Esophagus (tissue), 2 donors: ENCODE data around the gene PCDHGA7. TPM values are rescaled to one million over a fixed set of nuclear protein-coding genes. Genes with fewer than 3 reads are reported as not detected.
"Not testable (repeated sequence)": the region's sequence is repeated elsewhere in the genome, so short reads cannot be mapped to it uniquely, and the experiment has no call there.

Experiments used
- H3K27ac ChIP-seq, 2 donors: one replicate each; pipeline ENCODE4 v1.5.1; 2013; ENCODE audit warnings: low read depth in 2 of 2, mild to moderate bottlenecking in 2 of 2, inconsistent platforms in 1 of 2, low read length in 1 of 2, moderate library complexity in 1 of 2
- H3K27me3 ChIP-seq, 2 donors: one replicate each; pipeline ENCODE4 v1.6.1; 2013; ENCODE audit warnings: low read length in 2 of 2, control low read depth in 1 of 2, mild to moderate bottlenecking in 1 of 2; ENCODE audit not compliant: insufficient read depth in 2 of 2, control insufficient read depth in 1 of 2
- H3K36me3 ChIP-seq, 2 donors: one replicate each; pipeline ENCODE4 v1.6.1; 2013; ENCODE audit warnings: low read length in 1 of 2; ENCODE audit not compliant: control insufficient read depth in 2 of 2, insufficient read depth in 2 of 2
- H3K4me1 ChIP-seq, 2 donors: one replicate each; pipeline ENCODE4 v1.6.1; 2013; ENCODE audit warnings: low read length in 1 of 2; ENCODE audit not compliant: control insufficient read depth in 2 of 2, insufficient read depth in 2 of 2
- H3K4me3 ChIP-seq, 2 donors: one replicate each; pipeline ENCODE4 v1.5.1; 2013; ENCODE audit warnings: low read length in 2 of 2, mild to moderate bottlenecking in 2 of 2, low read depth in 1 of 2, moderate library complexity in 1 of 2
- H3K9me3 ChIP-seq, 2 donors: one replicate each; pipeline ENCODE4 v1.6.1; 2013; ENCODE audit warnings: mild to moderate bottlenecking in 2 of 2, low read depth in 1 of 2, low read length in 1 of 2, moderate library complexity in 1 of 2; ENCODE audit not compliant: control insufficient read depth in 2 of 2, insufficient read depth in 1 of 2
- WGBS, 2 donors: extraction: QIAGEN DNeasy Blood & Tissue Kit; methylation state at CpG; one replicate each; pipeline ENCODE4 v1.1.7; 2013; 5-methylcytosine and 5-hydroxymethylcytosine counted together
- polyA plus RNA-seq, 2 donors: library from polyadenylated mRNA; stranded (reverse); fragments of 200-250 nt; gene quantifications; one replicate each; pipeline ENCODE4 v1.2.3, GENCODE V29; 2013
- donor health status: healthy with polysubstance abuse.
- donor health status: Bipolar disorder and iron deficiency.

The PCDHGA7 gene
- polyA plus RNA-seq, 2 donors, result 0.24 to 0.53 TPM

- H3K27ac ChIP-seq, result no peak within 1 kb of the TSS
- 21 to 22% methylated on average over 34 of the region's 34 CpGs for WGBS, 2 donors
- peaks cover 38 to 48% of the 10 kb centered on the region in 2 donors for H3K9me3 ChIP-seq
- H3K4me3 ChIP-seq, result peak within 1 kb of the TSS in 1 of 2 donors; percentile 19
- peaks cover 0 to 4% of the 10 kb centered on the region in 2 donors for H3K4me1 ChIP-seq
- peaks cover 0 to 5% of the 10 kb centered on the region in 2 donors for H3K27me3 ChIP-seq
- no peaks in the 10 kb centered on the region for H3K36me3 ChIP-seq
These were observed 18.4 kb upstream of the PCDHGA7 start, which contains the start of gene PCDHGA5 for GRCh38 chr5:141363952-141364660. PCDHGA5 (plus strand) TSS chr5:141364162; CDS start chr5:141364331, 169 bp downstream.

DNA sequence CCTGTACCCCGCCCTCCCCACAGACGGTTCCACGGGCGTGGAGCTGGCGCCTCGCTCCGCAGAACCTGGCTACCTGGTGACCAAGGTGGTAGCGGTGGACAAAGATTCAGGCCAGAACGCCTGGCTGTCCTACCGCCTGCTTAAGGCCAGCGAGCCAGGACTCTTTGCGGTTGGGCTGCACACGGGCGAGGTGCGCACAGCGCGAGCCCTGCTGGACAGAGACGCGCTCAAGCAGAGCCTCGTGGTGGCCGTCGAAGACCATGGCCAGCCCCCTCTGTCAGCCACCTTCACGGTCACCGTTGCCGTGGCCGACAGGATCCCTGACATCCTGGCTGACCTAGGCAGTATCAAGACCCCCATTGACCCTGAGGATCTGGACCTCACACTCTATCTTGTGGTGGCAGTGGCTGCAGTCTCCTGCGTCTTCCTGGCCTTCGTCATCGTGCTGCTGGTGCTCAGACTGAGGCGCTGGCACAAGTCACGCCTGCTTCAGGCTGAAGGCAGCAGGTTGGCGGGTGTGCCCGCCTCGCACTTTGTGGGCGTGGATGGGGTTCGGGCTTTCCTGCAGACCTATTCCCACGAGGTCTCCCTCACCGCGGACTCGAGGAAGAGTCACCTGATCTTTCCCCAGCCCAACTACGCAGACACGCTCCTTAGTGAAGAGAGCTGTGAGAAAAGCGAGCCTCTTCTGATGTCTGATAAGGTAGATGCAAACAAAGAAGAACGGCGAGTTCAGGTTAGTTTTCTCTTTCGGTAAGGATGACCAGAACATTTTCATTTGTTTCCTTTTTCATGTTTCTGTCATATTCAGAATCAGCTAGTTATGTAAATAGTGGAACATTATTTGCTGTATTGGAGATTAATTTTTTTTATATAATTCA, 16.3 kb upstream of the PCDHGA7 start:
- 35 to 43% methylated on average over 45 to 46 of the region's 46 CpGs for WGBS, 2 donors
- H3K4me3 ChIP-seq, result no peak overlapping the region
- H3K27ac ChIP-seq, result no peak overlapping the region

GRCh38 chr5:141369994-141370848, 12.3 kb upstream of the PCDHGA7 start, which contains the start of gene PCDHGB3:
PCDHGB3 (plus strand) TSS chr5:141370242; CDS start chr5:141370395, 153 bp downstream.
- H3K27ac ChIP-seq, result no peak within 1 kb of the TSS
- peaks cover 3% of the 10 kb centered on the region in 2 donors for H3K4me1 ChIP-seq
- H3K27me3 ChIP-seq, result peaks cover 0 to 8% of the 10 kb centered on the region in 2 donors
- H3K9me3 ChIP-seq, result peaks cover 42 to 56% of the 10 kb centered on the region in 2 donors
- H3K4me3 ChIP-seq, result peak within 1 kb of the TSS; percentile 11 to 16
- no peaks in the 10 kb centered on the region for H3K36me3 ChIP-seq
- WGBS, 2 donors, result 22% methylated on average over 32 of the region's 32 CpGs

More for the DNA sequence above, 16.3 kb upstream of the PCDHGA7 start:
- peaks cover 0 to 4% of the 10 kb centered on the region in 2 donors for H3K4me1 ChIP-seq
- H3K36me3 ChIP-seq, result no peaks in the 10 kb centered on the region
- peaks cover 0 to 7% of the 10 kb centered on the region in 2 donors for H3K27me3 ChIP-seq
- peaks cover 38 to 47% of the 10 kb centered on the region in 2 donors for H3K9me3 ChIP-seq

DNA sequence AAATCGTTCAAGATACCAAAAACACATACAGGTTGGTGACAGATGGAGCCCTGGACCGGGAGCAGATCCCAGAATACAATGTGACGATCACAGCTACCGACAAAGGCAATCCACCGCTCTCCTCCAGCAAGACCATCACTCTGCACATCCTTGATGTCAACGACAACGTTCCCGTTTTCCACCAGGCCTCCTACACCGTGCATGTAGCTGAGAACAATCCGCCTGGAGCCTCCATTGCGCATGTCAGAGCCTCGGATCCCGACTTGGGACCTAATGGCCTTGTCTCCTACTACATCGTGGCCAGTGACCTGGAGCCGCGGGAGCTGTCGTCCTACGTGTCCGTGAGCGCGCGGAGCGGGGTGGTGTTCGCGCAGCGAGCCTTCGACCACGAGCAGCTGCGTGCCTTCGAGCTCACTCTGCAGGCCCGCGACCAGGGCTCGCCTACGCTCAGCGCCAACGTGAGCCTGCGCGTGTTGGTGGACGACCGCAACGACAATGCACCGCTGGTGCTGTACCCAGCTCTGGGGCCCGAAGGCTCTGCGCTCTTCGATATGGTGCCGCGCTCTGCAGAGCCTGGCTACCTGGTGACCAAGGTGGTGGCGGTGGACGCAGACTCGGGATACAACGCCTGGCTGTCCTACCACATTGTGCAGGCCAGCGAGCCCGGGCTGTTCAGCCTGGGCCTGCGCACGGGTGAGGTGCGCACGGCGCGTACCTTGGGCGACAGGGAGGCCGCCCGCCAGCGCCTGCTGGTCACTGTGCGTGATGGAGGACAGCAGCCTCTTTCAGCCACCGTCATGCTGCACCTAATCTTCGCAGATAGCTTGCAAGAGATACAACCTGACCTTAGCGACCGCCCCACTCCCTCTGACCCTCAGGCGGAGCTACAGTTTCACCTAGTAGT, 10.7 kb upstream of the PCDHGA7 start:
- H3K27me3 ChIP-seq, result peaks cover 0 to 8% of the 10 kb centered on the region in 2 donors
- no peak overlapping the region for H3K27ac ChIP-seq
- H3K4me1 ChIP-seq, result peaks cover 3% of the 10 kb centered on the region in 2 donors
- peaks cover 42 to 55% of the 10 kb centered on the region in 2 donors for H3K9me3 ChIP-seq
- WGBS, 2 donors, result 38 to 41% methylated on average over 69 of the region's 69 CpGs
- H3K36me3 ChIP-seq, result no peaks in the 10 kb centered on the region
- H3K4me3 ChIP-seq, result no peak overlapping the region

DNA sequence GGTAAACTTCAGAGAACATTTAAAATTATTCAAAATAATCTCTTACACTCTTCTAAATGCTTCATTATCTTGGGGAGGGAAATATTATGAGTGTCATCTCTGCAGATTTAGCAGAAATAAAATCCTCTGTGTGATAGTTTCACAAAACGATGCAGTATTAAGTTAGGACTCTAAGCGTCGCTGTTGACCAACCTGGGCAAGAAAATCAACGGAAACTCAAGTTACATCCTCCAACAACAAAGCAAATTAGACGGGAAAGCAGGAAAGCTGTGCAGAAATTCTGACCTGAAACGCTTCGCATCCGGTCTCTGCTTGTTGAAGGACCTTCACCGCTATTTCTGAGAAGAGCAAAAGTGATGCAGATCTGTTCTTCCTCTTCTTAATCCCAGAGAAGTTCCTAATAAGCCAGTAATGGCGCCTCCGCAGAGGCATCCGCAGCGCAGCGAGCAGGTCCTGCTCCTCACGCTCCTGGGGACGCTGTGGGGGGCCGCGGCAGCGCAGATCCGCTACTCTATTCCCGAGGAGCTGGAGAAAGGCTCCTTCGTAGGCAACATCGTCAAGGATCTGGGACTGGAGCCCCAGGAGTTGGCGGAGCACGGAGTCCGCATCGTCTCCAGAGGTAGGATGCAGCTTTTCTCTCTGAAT, 8.7 kb upstream of the PCDHGA7 start, which contains the start of gene PCDHGA6:
Gene PCDHGA6 (plus strand): TSS at position 219 of the 645 bp plus-strand sequence. CDS start 193 bp downstream, at position 412.
- H3K27ac ChIP-seq, result no peak within 1 kb of the TSS
- peaks cover 0 to 8% of the 10 kb centered on the region in 2 donors for H3K27me3 ChIP-seq
- 19 to 25% methylated on average over 27 of the region's 27 CpGs for WGBS, 2 donors
- H3K9me3 ChIP-seq, result peaks cover 42 to 62% of the 10 kb centered on the region in 2 donors
- no peak within 1 kb of the TSS for H3K4me3 ChIP-seq
- no peaks in the 10 kb centered on the region for H3K36me3 ChIP-seq
- peaks cover 3% of the 10 kb centered on the region in 2 donors for H3K4me1 ChIP-seq

DNA sequence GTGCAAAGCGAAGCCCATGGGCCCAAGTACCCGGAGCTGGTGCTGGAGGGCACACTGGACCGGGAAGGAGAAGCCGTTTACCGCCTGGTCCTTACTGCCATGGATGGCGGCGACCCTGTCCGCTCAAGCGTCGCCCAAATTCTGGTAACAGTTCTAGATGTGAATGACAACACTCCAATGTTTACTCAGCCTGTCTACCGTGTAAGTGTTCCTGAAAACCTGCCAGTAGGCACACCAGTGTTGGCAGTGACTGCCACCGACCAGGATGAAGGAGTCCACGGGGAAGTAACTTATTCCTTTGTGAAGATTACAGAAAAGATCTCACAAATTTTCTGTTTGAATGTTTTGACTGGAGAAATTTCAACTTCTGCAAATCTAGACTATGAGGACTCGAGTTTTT, 7.9 kb upstream of the PCDHGA7 start:
- Histone ChIP-seq H3K36me3 (no peaks in the 10 kb centered on the region), H3K9me3 (peaks cover 42 to 62% of the 10 kb centered on the region in 2 donors), H3K27ac (no peak overlapping the region), H3K4me1 (peaks cover 3% of the 10 kb centered on the region in 2 donors), H3K4me3 (no peak overlapping the region), H3K27me3 (peaks cover 0 to 8% of the 10 kb centered on the region in 2 donors)
- 58 to 62% methylated on average over 14 of the region's 14 CpGs for WGBS, 2 donors

DNA sequence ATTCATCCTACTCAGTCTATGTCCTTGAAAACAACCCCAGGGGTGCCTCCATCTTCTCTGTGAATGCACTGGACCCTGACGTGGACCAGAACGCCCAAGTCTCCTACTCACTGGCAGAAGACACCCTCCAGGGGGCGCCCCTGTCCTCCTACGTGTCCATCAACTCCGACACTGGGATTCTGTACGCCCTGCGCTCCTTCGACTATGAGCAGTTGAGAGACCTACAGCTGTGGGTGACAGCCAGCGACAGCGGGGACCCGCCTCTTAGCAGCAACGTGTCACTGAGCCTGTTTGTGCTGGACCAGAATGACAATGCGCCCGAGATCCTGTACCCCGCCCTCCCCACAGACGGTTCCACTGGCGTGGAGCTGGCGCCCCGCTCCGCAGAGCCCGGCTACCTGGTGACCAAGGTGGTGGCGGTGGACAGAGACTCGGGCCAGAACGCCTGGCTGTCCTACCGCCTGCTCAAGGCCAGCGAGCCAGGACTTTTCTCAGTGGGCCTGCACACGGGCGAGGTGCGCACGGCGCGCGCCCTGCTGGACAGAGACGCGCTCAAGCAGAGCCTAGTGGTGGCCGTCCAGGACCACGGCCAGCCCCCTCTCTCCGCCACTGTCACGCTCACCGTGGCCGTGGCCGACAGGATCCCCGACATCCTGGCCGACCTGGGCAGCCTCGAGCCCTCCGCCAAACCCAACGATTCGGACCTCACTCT, 6.9 kb upstream of the PCDHGA7 start:
- H3K27me3 ChIP-seq, result not testable (repeated sequence)
- peaks cover 35 to 58% of the 10 kb centered on the region in 2 donors for H3K9me3 ChIP-seq

More for the DNA sequence above, 6.9 kb upstream of the PCDHGA7 start:
- not testable (repeated sequence) for H3K36me3 ChIP-seq, H3K4me3 ChIP-seq, H3K4me1 ChIP-seq, H3K27ac ChIP-seq
- 55 to 58% methylated on average over 37 to 43 of the region's 48 CpGs for WGBS, 2 donors
